CD14-positive monocyte (primary cell): Measurements from ENCODE around the gene CCDC110. TPM values are rescaled to one million over a fixed set of nuclear protein-coding genes. Genes with fewer than 3 reads are reported as not detected.

Experiments
- DNase-seq, 3 donors: peaks; one replicate each; pipeline ENCODE4 v3.0.0-alpha.2; 2011 to 2022
- H2AFZ ChIP-seq: 2 replicates; pipeline ENCODE4 v1.6.0; 2012; ENCODE audit warnings: mild to moderate bottlenecking, low read depth, low read length, inconsistent platforms; ENCODE audit not compliant: insufficient read depth, poor library complexity, severe bottlenecking
- H3K27ac ChIP-seq, 2 donors: 1 replicate in 1 of 2; 2 replicates in 1 of 2; pipeline ENCODE4 v1.5.1; 2012 to 2013; ENCODE audit warnings: low read length in 2 of 2, control low read depth in 1 of 2, inconsistent platforms in 1 of 2, low read depth in 1 of 2, mild to moderate bottlenecking in 1 of 2
- H3K27me3 ChIP-seq, 2 donors: one replicate each; pipeline versions ENCODE4 v1.6.0 to v1.6.1; 2011 to 2013; ENCODE audit warnings: low read length in 2 of 2; ENCODE audit not compliant: control insufficient read depth in 2 of 2, insufficient read depth in 2 of 2
- H3K36me3 ChIP-seq, 2 donors: replicated peaks in 1 of 2; 1 replicate in 1 of 2; 2 replicates in 1 of 2; pipeline versions ENCODE4 v1.5.1 to v1.6.1; 2012 to 2013; ENCODE audit warnings: low read length in 2 of 2, control low read depth in 1 of 2, inconsistent platforms in 1 of 2, mild to moderate bottlenecking in 1 of 2; ENCODE audit not compliant: insufficient read depth in 2 of 2, control insufficient read depth in 1 of 2
- H3K4me1 ChIP-seq, 2 donors: 1 replicate in 1 of 2; 2 replicates in 1 of 2; pipeline versions ENCODE4 v1.5.1 to v1.6.1; 2012 to 2013; ENCODE audit warnings: low read length in 2 of 2, control low read depth in 1 of 2, inconsistent platforms in 1 of 2, mild to moderate bottlenecking in 1 of 2, moderate library complexity in 1 of 2; ENCODE audit not compliant: insufficient read depth in 2 of 2, control insufficient read depth in 1 of 2
- H3K4me2 ChIP-seq: replicated peaks from 2 replicates; pipeline ENCODE3; 2012; ENCODE audit warnings: low read length, moderate library complexity, mild to moderate bottlenecking; ENCODE audit not compliant: poor library complexity, severe bottlenecking; ENCODE audit errors: extremely low read depth
- H3K4me3 ChIP-seq, 3 experiments: fragments of 200-600 bp in 1 of 3; sonication (generic) in 1 of 3; replicated peaks in 1 of 3; 1 replicate in 2 of 3; 2 replicates in 1 of 3; pipeline ENCODE4 v1.5.1; 2011 to 2013; ENCODE audit warnings: low read length in 3 of 3, mild to moderate bottlenecking in 3 of 3, control low read depth in 2 of 3, low read depth in 2 of 3, inconsistent platforms in 1 of 3, moderate library complexity in 1 of 3
- H3K79me2 ChIP-seq: 2 replicates; pipeline ENCODE4 v1.6.0; 2012; ENCODE audit warnings: mild to moderate bottlenecking, control low read depth, inconsistent platforms, low read length, moderate library complexity; ENCODE audit not compliant: insufficient read depth
- H3K9ac ChIP-seq: 2 replicates; pipeline ENCODE4 v1.6.0; 2017; ENCODE audit warnings: low read length, mild to moderate bottlenecking; ENCODE audit not compliant: insufficient read depth, poor library complexity, severe bottlenecking
- H3K9me3 ChIP-seq, 2 donors: replicated peaks in 1 of 2; 1 replicate in 1 of 2; 2 replicates in 1 of 2; pipeline versions ENCODE4 v1.5.1 to v1.6.1; 2012 to 2013; ENCODE audit warnings: low read length in 2 of 2, control low read depth in 1 of 2; ENCODE audit not compliant: control insufficient read depth in 1 of 2, insufficient read depth in 1 of 2
- H4K20me1 ChIP-seq: 2 replicates; pipeline ENCODE4 v1.6.0; 2012; ENCODE audit warnings: mild to moderate bottlenecking, low read length, control low read depth, moderate library complexity; ENCODE audit not compliant: insufficient read depth
- H3K27ac Mint-ChIP-seq, 7 donors: one replicate each; pipeline ENCODE4 v1.8.0; 2020; ENCODE audit warnings: mild to moderate bottlenecking in 7 of 7, mixed read lengths in 7 of 7, moderate library complexity in 6 of 7, inconsistent platforms in 2 of 7
- H3K27me3 Mint-ChIP-seq, 3 donors: one replicate each; pipeline ENCODE4 v1.8.0; 2021 to 2022; ENCODE audit warnings: low read depth in 3 of 3, mild to moderate bottlenecking in 3 of 3, mixed read lengths in 3 of 3, moderate library complexity in 3 of 3, inconsistent platforms in 1 of 3
- H3K36me3 Mint-ChIP-seq, 2 donors: one replicate each; pipeline ENCODE4 v1.8.0; 2020; ENCODE audit warnings: mixed read lengths in 2 of 2, inconsistent platforms in 1 of 2, mild to moderate bottlenecking in 1 of 2
- H3K4me1 Mint-ChIP-seq: one replicate; pipeline ENCODE4 v1.8.0; 2020; ENCODE audit warnings: mild to moderate bottlenecking, mixed read lengths
- H3K4me3 Mint-ChIP-seq, 2 donors: one replicate each; pipeline ENCODE4 v1.8.0; 2020; ENCODE audit warnings: mild to moderate bottlenecking in 2 of 2, mixed read lengths in 2 of 2, moderate library complexity in 1 of 2
- H3K9me3 Mint-ChIP-seq, 7 donors: one replicate each; pipeline ENCODE4 v1.8.0; 2020 to 2022; ENCODE audit warnings: mixed read lengths in 7 of 7, mild to moderate bottlenecking in 6 of 7, moderate library complexity in 6 of 7, inconsistent platforms in 2 of 7
- WGBS: methylation state at CpG from one replicate; pipeline ENCODE4 v1.1.5; 2013; ENCODE audit warnings: missing lambda C conversion rate; ENCODE audit not compliant: insufficient coverage; 5-methylcytosine and 5-hydroxymethylcytosine counted together
- intact Hi-C, 2 donors: fragments of 100-400 bp; cut with micrococcal nuclease; formaldehyde crosslinking; loops; one replicate each; pipeline versions ENCODE4 v1.15.0 to v1.15.1; 2023
- polyA plus RNA-seq, 3 donors: library from polyadenylated mRNA; depleted of rRNA in 1 of 3; unstranded in 2 of 3; stranded (reverse) in 1 of 3; fragments of 300-500 nt in 2 of 3; fragments of >200 nt in 1 of 3; fragmentation: Illumina TruSeq in 2 of 3; gene quantifications; 1 replicate in 2 of 3; 2 replicates in 1 of 3; pipeline ENCODE4 v1.2.3, GENCODE V29; 2012 to 2021
- TF ChIP-seq, protein P1 (sequence below): fragments of 200-600 bp; IDR thresholded peaks from one replicate; pipeline ENCODE4 v1.8.0; 2022; ENCODE audit warnings: antibody characterized with exemption, mild to moderate bottlenecking

Gene CCDC110
- polyA plus RNA-seq, 3 donors, result not detected

DNA sequence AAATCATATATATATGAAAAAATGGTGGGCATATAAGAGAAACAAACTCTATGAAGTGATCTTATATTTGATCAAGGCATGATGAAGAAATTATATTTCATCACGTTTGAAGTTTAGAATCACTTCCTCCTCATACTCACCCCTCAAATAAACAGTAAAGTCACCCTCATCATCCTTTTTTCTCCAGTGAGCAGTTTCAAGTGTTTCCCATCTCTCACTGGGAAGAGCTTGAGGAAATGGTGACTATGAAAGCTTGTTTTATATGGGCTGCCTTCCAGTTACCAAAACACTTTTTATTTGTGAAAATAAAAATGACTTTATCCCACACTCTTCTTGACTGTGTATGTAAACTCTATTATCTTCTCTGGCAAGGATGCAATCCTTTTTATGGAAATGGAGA lies 47.0 kb upstream of the CCDC110 start:
- H3K27me3 Mint-ChIP-seq, result peaks cover 35 to 65% (median 38%) of the 10 kb centered on the region in 3 donors
- Histone ChIP-seq H3K27ac (no peak overlapping the region), H2AFZ (no peak overlapping the region), H3K79me2 (no peaks in the 10 kb centered on the region), H3K9me3 (peaks cover 0 to 7% of the 10 kb centered on the region in 2 donors), H3K9ac (no peak overlapping the region), H4K20me1 (no peaks in the 10 kb centered on the region), H3K4me3 (no peak overlapping the region), H3K36me3 (no peaks in the 10 kb centered on the region), H3K27me3 (peaks cover 60 to 70% of the 10 kb centered on the region in 2 donors), H3K4me1 (peaks cover 4 to 6% of the 10 kb centered on the region in 2 donors), H3K4me2 (no peak overlapping the region)
- WGBS, result no CpG with 5 or more reads among the region's 1 CpG
- H3K4me1 Mint-ChIP-seq, result peaks cover 5% of the 10 kb centered on the region
- peaks cover 0 to 11% (median 4%) of the 10 kb centered on the region in 7 donors for H3K9me3 Mint-ChIP-seq
- H3K27ac Mint-ChIP-seq, result no peak overlapping the region
- DNase-seq, result no peak
- no peaks in the 10 kb centered on the region for H3K36me3 Mint-ChIP-seq
- intact Hi-C loops, result no loop called here
- TF ChIP-seq, protein P1, sequence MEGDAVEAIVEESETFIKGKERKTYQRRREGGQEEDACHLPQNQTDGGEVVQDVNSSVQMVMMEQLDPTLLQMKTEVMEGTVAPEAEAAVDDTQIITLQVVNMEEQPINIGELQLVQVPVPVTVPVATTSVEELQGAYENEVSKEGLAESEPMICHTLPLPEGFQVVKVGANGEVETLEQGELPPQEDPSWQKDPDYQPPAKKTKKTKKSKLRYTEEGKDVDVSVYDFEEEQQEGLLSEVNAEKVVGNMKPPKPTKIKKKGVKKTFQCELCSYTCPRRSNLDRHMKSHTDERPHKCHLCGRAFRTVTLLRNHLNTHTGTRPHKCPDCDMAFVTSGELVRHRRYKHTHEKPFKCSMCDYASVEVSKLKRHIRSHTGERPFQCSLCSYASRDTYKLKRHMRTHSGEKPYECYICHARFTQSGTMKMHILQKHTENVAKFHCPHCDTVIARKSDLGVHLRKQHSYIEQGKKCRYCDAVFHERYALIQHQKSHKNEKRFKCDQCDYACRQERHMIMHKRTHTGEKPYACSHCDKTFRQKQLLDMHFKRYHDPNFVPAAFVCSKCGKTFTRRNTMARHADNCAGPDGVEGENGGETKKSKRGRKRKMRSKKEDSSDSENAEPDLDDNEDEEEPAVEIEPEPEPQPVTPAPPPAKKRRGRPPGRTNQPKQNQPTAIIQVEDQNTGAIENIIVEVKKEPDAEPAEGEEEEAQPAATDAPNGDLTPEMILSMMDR, result no peak
- no peak overlapping the region for H3K4me3 Mint-ChIP-seq

DNA sequence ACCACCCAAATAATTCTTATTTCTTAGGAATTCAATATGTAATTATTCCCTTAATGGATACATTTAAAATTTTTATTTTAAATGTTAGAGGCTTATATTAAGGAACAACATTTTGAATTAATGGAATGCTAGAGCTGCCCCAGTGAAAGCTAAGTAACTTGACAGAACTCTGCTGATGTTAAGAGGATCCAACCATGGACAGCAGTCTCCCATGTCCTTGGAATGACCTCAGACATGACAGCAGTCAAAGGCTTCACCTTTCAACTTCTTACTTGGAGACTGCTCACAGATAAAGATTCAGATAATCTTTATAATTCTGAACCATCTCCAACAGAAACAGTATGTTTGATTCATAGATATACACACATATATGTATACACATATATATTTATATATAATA lies 46.5 kb upstream of the CCDC110 start:
- Histone ChIP-seq H3K9me3 (peaks cover 0 to 7% of the 10 kb centered on the region in 2 donors), H3K27ac (no peak overlapping the region), H3K4me1 (peaks cover 9 to 10% of the 10 kb centered on the region in 2 donors), H3K4me2 (no peak overlapping the region), H2AFZ (no peak overlapping the region), H4K20me1 (no peaks in the 10 kb centered on the region), H3K79me2 (no peaks in the 10 kb centered on the region), H3K27me3 (peaks cover 64 to 70% of the 10 kb centered on the region in 2 donors), H3K4me3 (no peak overlapping the region), H3K36me3 (no peaks in the 10 kb centered on the region), H3K9ac (no peak overlapping the region)
- intact Hi-C loops, result no loop called here
- no peaks in the 10 kb centered on the region for H3K36me3 Mint-ChIP-seq
- H3K27ac Mint-ChIP-seq, result no peak overlapping the region
- peaks cover 35 to 65% (median 39%) of the 10 kb centered on the region in 3 donors for H3K27me3 Mint-ChIP-seq
- H3K9me3 Mint-ChIP-seq, result peaks cover 0 to 13% (median 4%) of the 10 kb centered on the region in 7 donors
- H3K4me1 Mint-ChIP-seq, result peaks cover 9% of the 10 kb centered on the region
- no peak overlapping the region for H3K4me3 Mint-ChIP-seq
- no peak for DNase-seq
- TF ChIP-seq, protein P1, result no peak
